Suprapubic skin (tissue), 3 donors: ENCODE results near the gene CLDN4.

ENCODE experiments used
- CTCF ChIP-seq, 2 donors: fragments of 200-600 bp in 1 of 2; fragments of 450-650 bp in 1 of 2; sonication (generic) in 1 of 2; IDR thresholded peaks; one replicate each; pipeline ENCODE4 v1.5.1; 2016 to 2019; ENCODE audit warnings: antibody characterized with exemption in 2 of 2, mild to moderate bottlenecking in 1 of 2, moderate library complexity in 1 of 2
- POLR2AphosphoS5 ChIP-seq, 3 donors: sonication (generic); formaldehyde crosslinking; IDR thresholded peaks; one replicate each; pipeline ENCODE4 v1.6.1; 2017; ENCODE audit warnings: antibody characterized with exemption in 3 of 3

DNA sequence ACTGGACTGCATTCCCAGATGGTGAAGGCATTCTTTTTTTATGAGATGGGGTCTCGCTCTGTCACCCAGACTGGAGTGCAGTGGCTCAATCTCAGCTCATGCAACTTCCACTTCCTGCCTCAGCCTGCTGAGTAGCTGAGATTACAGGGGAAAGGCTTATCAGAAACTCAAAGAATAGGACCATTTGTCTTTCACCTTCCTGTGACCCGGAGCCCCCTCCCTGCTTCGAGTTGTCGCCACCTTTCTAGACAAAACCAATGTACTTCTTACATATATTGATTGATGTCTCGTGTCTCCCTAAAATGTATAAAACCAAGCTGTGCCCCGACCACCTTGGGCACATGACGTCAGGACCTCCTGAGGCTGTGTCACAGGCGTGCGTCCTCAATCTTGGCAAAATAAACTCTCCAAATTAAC, 13.3 kb downstream of the CLDN4 start:
- TF ChIP-seq POLR2AphosphoS5 (IDR thresholded peaks at IDR 0.05) (no peak), CTCF (IDR thresholded peaks at IDR 0.05) (no peak)
